ENCODE data around the gene SYNDIG1.

SYNDIG1 gene

DNA sequence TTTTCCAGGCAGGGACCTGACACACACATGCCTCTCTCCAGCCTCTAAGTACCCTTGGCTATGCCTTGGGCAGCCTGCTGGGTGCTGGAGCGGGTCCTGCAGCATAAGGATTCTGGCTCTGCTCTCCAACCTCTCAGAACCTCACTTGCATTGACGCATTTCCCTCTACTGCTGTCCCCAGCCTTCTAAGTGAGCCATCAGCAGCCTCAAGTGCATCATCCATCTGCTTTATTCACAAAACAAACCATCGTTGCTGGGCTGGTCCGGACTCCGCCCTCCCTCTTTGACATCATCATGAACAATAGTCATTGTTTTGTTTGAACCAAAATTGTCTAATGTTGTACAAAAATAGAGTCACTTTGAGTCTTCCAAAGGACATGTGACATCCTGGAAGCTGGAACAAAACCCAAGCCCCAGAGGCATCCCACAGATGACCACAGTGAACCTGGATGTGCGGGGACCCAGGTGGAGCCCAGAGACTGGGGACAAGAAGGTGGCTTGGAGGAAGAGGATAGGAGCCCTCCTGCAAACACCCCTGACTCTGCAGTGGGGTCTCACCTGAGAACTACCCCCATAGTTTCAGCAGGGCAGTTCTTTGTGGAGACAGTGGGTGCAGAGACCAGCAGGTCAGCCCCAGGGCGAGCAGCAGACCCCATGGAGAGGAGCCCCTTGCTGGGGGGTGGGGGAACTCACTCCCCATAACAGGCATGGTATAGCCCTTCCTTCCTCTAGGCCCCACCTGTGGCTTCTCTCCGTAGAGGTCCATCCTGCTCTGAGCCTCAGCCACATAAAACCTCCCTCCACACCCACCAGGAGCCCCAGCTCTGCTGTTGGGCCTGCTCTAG lies 230.1 kb downstream of the SYNDIG1 start:
- DNase-seq = no peak

DNA sequence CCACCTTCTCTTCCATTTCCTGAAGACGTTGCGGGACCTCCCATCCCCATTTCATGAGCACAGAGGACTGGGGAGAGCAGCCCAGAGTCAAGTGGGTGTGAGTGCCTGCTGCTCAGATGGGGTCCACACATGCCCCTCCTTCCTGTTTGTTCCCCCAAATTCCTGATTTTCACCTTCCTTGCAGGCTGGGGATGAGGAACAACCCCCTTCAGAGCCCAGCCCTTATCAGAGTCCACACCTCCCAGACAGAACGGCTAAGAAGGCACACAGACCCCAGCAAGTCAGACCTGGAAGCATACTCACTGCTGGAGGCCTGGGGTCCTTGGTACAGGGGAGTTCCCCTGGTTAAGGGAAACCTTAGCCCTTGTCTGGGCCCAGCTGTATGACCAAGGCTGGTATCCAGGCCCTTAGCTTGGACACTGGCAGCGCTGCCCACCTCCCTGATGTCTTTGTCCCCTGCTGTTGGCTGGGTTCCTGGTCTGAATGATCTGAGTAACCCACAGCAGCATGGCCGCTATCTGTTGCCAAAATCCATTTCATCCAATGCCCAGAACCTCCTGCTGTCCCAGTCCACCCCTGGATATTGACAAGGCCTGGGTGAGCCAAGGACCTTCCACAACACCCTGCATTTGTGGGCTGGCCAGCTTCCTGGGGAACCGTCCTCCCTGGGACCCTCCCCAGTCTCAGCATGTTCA lies 230.9 kb downstream of the SYNDIG1 start:
- no peak for DNase-seq

DNA sequence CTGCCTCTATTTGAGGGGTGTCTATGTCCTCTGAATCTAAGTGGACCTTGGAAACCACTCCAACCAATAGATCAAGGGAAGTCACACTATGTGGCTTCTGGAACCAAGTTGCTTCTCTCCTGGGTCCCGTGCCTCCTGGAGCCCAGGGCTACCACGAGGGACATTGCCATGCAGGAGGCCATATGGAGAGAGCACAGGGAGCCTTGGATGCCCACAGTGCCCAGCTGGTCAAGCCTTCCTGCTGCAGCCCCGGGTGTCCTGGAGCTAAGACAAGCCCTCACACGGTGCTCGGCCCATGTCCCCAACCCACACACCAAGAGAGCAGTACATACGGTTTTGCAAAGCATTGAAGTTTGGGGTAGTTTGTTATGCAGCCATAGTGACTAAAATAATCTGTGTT lies 231.6 kb downstream of the SYNDIG1 start:
- no peak for DNase-seq

- no peak for DNase-seq
These were observed 232.2 kb downstream of the SYNDIG1 start for GRCh38 chr20:24701668-24702067.

DNA sequence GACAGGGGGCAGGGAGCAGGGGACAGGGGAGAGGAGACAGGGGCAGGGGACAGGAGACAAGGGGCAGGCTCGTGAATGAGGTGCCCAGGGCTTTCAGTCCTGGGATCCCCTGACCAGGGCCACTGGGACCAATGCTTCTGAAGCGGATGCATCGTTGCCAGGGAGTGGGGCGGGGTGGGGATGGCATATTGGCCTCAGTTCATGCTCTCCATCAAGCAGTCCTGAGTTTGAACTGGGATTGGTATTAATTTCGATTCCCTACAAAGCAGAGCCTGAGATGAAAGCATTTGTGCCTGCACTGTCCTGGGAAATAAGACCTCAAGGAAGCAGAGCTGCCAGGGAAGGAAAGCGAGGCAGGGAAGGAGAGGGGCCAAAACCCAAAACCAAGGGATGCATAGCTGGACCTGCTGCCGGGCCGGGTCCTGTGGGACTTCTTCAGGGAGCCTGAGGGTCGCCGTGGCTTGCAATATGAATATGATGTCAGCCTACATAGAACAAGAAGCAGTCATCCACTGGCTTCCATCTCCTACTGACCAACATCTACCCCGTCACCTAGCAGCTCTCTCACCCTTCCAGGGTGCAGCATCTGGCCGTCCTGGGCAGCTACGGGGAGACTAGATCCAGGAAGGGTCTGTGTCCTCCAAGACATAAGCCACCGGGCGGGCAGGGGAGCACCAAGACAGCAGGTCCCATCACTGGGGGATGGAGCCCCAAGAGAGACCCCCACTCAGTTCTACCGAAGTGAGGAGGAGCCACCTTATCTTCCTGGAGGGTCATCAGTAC lies 233.3 kb downstream of the SYNDIG1 start:
- no peak for DNase-seq

DNA sequence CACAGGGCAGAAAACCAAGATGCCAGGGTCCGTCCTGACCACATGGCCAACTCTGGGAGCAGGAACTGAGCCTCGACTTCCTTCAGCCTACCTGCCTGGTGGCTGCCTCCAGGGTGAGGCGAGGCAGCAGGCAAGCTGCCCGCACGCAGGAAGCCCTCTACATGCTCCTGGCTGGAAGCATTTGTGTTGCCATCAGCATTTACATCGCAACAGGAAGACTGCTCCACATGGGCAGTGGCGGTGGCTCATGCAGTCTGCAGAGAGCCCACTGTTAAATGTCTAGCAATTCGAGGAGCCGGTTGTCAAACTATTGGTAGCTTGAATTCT lies 233.8 kb downstream of the SYNDIG1 start:
- DNase-seq = no peak

DNA sequence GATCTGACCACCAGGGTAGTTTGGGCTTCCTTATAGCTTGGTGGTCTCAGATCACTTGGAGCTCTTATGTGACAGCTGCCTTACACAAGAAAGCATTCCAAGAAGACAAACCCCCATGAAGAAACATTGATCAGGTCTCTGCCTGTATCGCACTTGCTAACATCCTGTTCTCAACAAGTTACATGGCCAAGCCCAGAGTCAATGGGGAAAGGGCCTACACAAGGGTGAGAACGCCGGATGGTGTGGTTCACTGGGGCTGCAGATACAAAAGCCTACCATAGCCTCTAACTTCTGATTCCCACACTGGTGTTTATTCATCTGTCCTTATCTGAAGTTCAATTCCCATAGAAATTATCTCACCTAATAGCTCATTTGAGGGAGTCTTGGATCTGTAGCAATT lies 235.5 kb downstream of the SYNDIG1 start:
- DNase-seq = no peak

DNA sequence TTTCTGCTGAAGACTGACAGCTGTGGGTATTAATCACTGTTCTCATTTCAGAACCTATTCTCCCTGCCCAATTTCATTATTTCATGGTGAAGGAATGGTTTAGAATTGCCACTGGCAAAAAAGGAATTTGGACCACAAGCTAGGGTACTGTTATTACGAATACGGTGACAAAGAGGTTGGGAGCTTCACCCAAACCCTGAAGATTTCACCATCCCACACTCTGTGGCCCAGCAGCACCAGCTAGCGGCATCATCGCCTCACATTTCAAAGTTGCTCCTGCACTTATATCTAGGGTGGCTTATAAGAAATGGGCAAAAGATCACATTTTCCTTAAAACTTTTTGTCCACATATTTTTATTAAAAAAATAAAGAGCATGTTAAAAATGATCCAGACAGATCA lies 236.1 kb downstream of the SYNDIG1 start:
- no peak for DNase-seq

- no peak for DNase-seq
These were observed 239.2 kb downstream of the SYNDIG1 start for GRCh38 chr20:24708411-24709295.
